Activated naive CD4-positive, alpha-beta T cell treated with anti-CD3 and anti-CD28 coated beads, Interleukin-2, amount 50 U/mL, for 24 hours (primary cell): Measurements from ENCODE around the gene POLR2F.

ENCODE experiments used
- H3K27ac Mint-ChIP-seq: one replicate; pipeline ENCODE4 v1.8.0; 2021; ENCODE audit warnings: mild to moderate bottlenecking, mixed read lengths
- H3K27me3 Mint-ChIP-seq: one replicate; pipeline ENCODE4 v1.8.0; 2021; ENCODE audit warnings: mixed read lengths
- H3K36me3 Mint-ChIP-seq: one replicate; pipeline ENCODE4 v1.8.0; 2021; ENCODE audit warnings: mixed read lengths
- H3K4me1 Mint-ChIP-seq: one replicate; pipeline ENCODE4 v1.8.0; 2021; ENCODE audit warnings: mixed read lengths
- H3K4me3 Mint-ChIP-seq: one replicate; pipeline ENCODE4 v1.8.0; 2021; ENCODE audit warnings: mild to moderate bottlenecking, mixed read lengths
- H3K9me3 Mint-ChIP-seq: one replicate; pipeline ENCODE4 v1.8.0; 2021; ENCODE audit warnings: mixed read lengths

Gene POLR2F

GRCh38 chr22:38017939-38018885, 64.7 kb downstream of the POLR2F start:
- Mint-ChIP-seq H3K27ac (no peak overlapping the region), H3K4me1 (no peaks in the 10 kb centered on the region), H3K9me3 (no peaks in the 10 kb centered on the region), H3K27me3 (no peaks in the 10 kb centered on the region), H3K36me3 (no peaks in the 10 kb centered on the region), H3K4me3 (no peak overlapping the region)
